Parathyroid adenoma (tissue), 2 donors: ENCODE data around the gene APOA1.

Source experiments
- H2AFZ ChIP-seq: fragments of 300-600 bp; sonication (generic); one replicate; pipeline ENCODE4 v1.7.0; 2017; ENCODE audit warnings: antibody characterized with exemption, mild to moderate bottlenecking
- H3K27ac ChIP-seq: fragments of 300-600 bp; sonication (generic); one replicate; pipeline ENCODE4 v1.7.0; 2017
- H3K27me3 ChIP-seq: fragments of 300-600 bp; sonication (generic); one replicate; pipeline ENCODE4 v1.7.0; 2017; ENCODE audit warnings: low read length; ENCODE audit not compliant: control insufficient read depth, insufficient read depth
- H3K36me3 ChIP-seq: fragments of 300-600 bp; sonication (generic); one replicate; pipeline ENCODE4 v1.7.0; 2017; ENCODE audit warnings: low read length; ENCODE audit not compliant: control insufficient read depth, insufficient read depth
- H3K4me1 ChIP-seq: fragments of 300-600 bp; sonication (generic); one replicate; pipeline ENCODE4 v1.7.0; 2017; ENCODE audit warnings: control low read depth
- H3K4me2 ChIP-seq: fragments of 300-600 bp; sonication (generic); one replicate; pipeline ENCODE4 v1.7.0; 2017; ENCODE audit warnings: low read length
- H3K4me3 ChIP-seq: fragments of 300-600 bp; sonication (generic); one replicate; pipeline ENCODE4 v1.7.0; 2017; ENCODE audit warnings: low read depth, low read length
- H3K79me2 ChIP-seq: fragments of 300-600 bp; sonication (generic); one replicate; pipeline ENCODE4 v1.7.0; 2017; ENCODE audit warnings: control low read depth
- H3K9ac ChIP-seq: fragments of 300-600 bp; sonication (generic); one replicate; pipeline ENCODE4 v1.7.0; 2017; ENCODE audit warnings: mild to moderate bottlenecking
- H3K9me3 ChIP-seq: fragments of 300-600 bp; sonication (generic); one replicate; pipeline ENCODE4 v1.7.0; 2017; ENCODE audit warnings: low read length; ENCODE audit not compliant: control insufficient read depth
- TF ChIP-seq, protein P1 (sequence below): fragments of 300-600 bp; sonication (generic); IDR thresholded peaks from one replicate; pipeline ENCODE4 v1.7.0; 2017; ENCODE audit warnings: antibody characterized with exemption, mild to moderate bottlenecking
- donor health status: primary hyperparathyroidism.

Gene APOA1

DNA sequence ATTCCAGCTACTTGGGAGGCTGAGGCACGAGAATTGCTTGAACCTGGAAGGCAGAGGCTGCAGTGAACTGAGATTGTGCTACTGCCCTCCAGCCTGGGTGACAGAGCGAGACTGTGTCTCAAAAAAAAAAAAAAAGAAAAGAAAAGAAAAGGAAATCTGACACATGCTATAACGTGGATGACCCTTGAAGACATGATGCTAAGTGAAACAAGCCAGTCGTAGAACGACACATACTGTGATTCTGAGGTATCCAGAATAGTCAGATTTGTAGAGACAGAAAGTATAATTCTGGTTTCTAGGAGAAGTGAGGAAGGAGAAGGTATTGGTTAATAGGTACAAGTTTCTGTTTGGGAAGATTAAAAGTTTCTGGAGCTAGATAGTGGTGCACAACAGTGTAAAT is 39.1 kb downstream of the APOA1 start:
- no peak overlapping the region for H3K9ac ChIP-seq
- no peak overlapping the region for H3K27ac ChIP-seq
- H3K36me3 ChIP-seq, result no peaks in the 10 kb centered on the region
- H2AFZ ChIP-seq, result no peak overlapping the region
- no peak overlapping the region for H3K4me2 ChIP-seq
- no peak overlapping the region for H3K4me3 ChIP-seq
- no peaks in the 10 kb centered on the region for H3K4me1 ChIP-seq
- H3K27me3 ChIP-seq, result no peaks in the 10 kb centered on the region
- no peaks in the 10 kb centered on the region for H3K9me3 ChIP-seq
- no peaks in the 10 kb centered on the region for H3K79me2 ChIP-seq
- TF ChIP-seq, protein P1, sequence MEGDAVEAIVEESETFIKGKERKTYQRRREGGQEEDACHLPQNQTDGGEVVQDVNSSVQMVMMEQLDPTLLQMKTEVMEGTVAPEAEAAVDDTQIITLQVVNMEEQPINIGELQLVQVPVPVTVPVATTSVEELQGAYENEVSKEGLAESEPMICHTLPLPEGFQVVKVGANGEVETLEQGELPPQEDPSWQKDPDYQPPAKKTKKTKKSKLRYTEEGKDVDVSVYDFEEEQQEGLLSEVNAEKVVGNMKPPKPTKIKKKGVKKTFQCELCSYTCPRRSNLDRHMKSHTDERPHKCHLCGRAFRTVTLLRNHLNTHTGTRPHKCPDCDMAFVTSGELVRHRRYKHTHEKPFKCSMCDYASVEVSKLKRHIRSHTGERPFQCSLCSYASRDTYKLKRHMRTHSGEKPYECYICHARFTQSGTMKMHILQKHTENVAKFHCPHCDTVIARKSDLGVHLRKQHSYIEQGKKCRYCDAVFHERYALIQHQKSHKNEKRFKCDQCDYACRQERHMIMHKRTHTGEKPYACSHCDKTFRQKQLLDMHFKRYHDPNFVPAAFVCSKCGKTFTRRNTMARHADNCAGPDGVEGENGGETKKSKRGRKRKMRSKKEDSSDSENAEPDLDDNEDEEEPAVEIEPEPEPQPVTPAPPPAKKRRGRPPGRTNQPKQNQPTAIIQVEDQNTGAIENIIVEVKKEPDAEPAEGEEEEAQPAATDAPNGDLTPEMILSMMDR, result no peak

DNA sequence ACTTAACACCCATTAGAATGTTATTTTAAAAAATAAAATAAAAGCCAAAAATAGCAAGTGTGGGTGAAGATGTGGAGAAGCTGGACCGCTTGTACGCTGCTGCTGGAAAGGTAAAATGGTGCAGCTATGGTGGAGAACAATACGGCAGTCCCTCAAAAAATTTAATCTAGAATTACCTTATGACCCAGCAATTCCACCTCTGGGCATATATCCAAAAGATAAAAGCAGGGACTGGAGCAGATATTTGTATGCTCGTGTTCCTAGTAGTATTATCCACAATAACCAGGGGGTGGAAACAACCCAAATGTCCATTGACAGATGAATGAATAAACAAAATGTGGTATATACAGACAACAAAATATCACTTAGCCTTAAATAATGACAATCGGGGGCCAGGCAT is 39.6 kb downstream of the APOA1 start:
- Histone ChIP-seq H3K9ac (no peak overlapping the region), H2AFZ (no peak overlapping the region), H3K4me2 (no peak overlapping the region), H3K9me3 (no peaks in the 10 kb centered on the region), H3K4me3 (no peak overlapping the region), H3K36me3 (no peaks in the 10 kb centered on the region), H3K27me3 (no peaks in the 10 kb centered on the region), H3K4me1 (no peaks in the 10 kb centered on the region), H3K27ac (no peak overlapping the region), H3K79me2 (no peaks in the 10 kb centered on the region)
- TF ChIP-seq, protein P1, result no peak

DNA sequence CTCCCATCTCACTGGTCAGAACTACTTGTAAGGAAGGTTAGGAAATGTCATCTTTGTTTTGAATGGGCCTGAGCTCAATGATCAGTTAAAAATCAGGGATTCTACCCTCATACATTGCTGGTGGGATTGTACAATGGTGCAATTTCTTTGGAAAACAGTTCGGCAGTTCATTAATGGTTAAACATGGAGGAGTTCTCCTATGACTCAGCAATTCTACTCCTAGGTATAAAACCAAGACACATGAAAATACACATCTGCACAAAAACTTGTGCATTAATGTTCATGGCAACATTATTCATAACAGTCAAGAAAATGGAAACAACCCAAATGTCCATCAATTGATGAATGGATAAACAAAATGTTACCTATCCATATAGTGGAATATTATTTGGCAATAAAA is 40.9 kb downstream of the APOA1 start:
- H3K4me1 ChIP-seq, result no peaks in the 10 kb centered on the region
- H3K27me3 ChIP-seq, result no peaks in the 10 kb centered on the region
- no peaks in the 10 kb centered on the region for H3K79me2 ChIP-seq
- H3K9me3 ChIP-seq, result no peaks in the 10 kb centered on the region
- H3K4me3 ChIP-seq, result no peak overlapping the region
- no peak overlapping the region for H3K27ac ChIP-seq
- no peak overlapping the region for H3K9ac ChIP-seq
- no peak overlapping the region for H3K4me2 ChIP-seq
- no peaks in the 10 kb centered on the region for H3K36me3 ChIP-seq
- TF ChIP-seq, protein P1, result no peak
- no peak overlapping the region for H2AFZ ChIP-seq

DNA sequence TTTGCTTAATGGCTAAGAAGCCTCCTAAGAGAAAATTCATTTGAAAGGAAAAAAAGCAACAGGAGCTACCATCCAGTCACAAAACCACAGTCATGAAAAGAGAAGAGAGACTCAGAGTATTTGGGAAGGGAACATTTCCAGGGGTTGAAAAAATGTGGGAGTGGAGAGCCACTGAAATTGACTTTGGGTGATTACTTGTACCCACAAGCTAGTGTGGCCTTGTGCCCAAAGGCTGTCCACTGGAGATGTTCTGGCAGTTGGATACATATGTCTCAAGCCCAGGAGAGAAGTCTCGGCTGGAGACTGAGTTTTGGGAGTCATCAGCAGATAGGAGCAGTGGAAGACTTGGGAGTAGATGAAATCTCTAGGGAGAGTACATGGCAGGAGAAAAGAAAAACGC is 42.6 kb downstream of the APOA1 start:
- Histone ChIP-seq H3K79me2 (no peaks in the 10 kb centered on the region), H3K4me2 (no peak overlapping the region), H3K27me3 (no peaks in the 10 kb centered on the region), H3K9me3 (no peaks in the 10 kb centered on the region), H2AFZ (no peak overlapping the region), H3K9ac (no peak overlapping the region), H3K4me3 (no peak overlapping the region), H3K27ac (no peak overlapping the region), H3K4me1 (no peaks in the 10 kb centered on the region), H3K36me3 (no peaks in the 10 kb centered on the region)
- TF ChIP-seq, protein P1, result no peak

DNA sequence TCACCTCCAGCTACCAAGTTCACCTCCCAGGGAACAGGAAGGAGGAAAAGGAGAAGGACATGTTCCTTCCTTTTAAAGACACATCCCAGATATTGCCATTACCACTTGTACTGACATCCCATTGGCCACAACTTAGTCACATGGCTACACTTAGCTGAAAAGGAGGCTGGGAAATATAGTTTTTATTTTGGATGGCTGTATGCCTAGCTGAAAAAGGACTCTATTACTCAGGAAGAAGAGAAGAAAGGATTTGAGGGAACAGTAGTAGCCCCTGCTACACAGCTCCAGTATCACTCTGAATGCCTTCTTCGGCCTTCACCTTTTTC is 43.7 kb downstream of the APOA1 start:
- TF ChIP-seq, protein P1, result no peak
- no peaks in the 10 kb centered on the region for H3K4me1 ChIP-seq
- H3K79me2 ChIP-seq, result no peaks in the 10 kb centered on the region

More for the DNA sequence above, 43.7 kb downstream of the APOA1 start:
- H3K9me3 ChIP-seq, result no peaks in the 10 kb centered on the region
- H3K4me3 ChIP-seq, result no peak overlapping the region
- H3K27me3 ChIP-seq, result no peaks in the 10 kb centered on the region
- no peak overlapping the region for H3K27ac ChIP-seq
- no peak overlapping the region for H2AFZ ChIP-seq
- H3K36me3 ChIP-seq, result no peaks in the 10 kb centered on the region
- no peak overlapping the region for H3K4me2 ChIP-seq
- H3K9ac ChIP-seq, result no peak overlapping the region
